Ovary (tissue), 9 donors: ENCODE data around the gene STMN1. TPM values are rescaled to one million over a fixed set of nuclear protein-coding genes. Genes with fewer than 3 reads are reported as not detected.
"Not testable (repeated sequence)": the region's sequence is repeated elsewhere in the genome, so short reads cannot be mapped to it uniquely, and the experiment has no call there.

Experiments
- DNase-seq, 5 donors: peaks; one replicate each; pipeline ENCODE4 v3.0.0-alpha.2; 2019 to 2020
- H3K27ac ChIP-seq, 2 donors: fragments of 200-600 bp; one replicate each; pipeline versions ENCODE4 v1.5.1 to v1.8.0; 2019 to 2022
- H3K27me3 ChIP-seq: fragments of 200-600 bp; one replicate; pipeline ENCODE4 v1.8.0; 2022
- H3K36me3 ChIP-seq: fragments of 200-600 bp; sonication (generic); one replicate; pipeline ENCODE4 v1.5.1; 2019
- H3K4me1 ChIP-seq: one replicate; pipeline ENCODE4 v1.8.1; 2013; ENCODE audit warnings: mild to moderate bottlenecking, moderate library complexity; ENCODE audit not compliant: insufficient read depth
- H3K4me3 ChIP-seq: fragments of 200-600 bp; sonication (generic); one replicate; pipeline ENCODE4 v1.5.1; 2017
- H3K9me3 ChIP-seq, 2 donors: fragments of 200-600 bp in 1 of 2; sonication (generic) in 1 of 2; one replicate each; pipeline versions ENCODE4 v1.5.1 to v1.8.1; 2013 to 2019; ENCODE audit warnings: mild to moderate bottlenecking in 1 of 2, moderate library complexity in 1 of 2
- CTCF ChIP-seq, 3 donors: fragments of 450-650 bp in 2 of 3; fragments of 200-600 bp in 1 of 3; IDR thresholded peaks; one replicate each; pipeline versions ENCODE4 v1.5.1 to v1.8.0; 2016 to 2022; ENCODE audit warnings: antibody characterized with exemption in 3 of 3, mild to moderate bottlenecking in 1 of 3
- EP300 ChIP-seq: sonication (generic); formaldehyde crosslinking; IDR thresholded peaks from one replicate; pipeline ENCODE4 v1.6.1; 2017; ENCODE audit warnings: antibody characterized with exemption
- POLR2A ChIP-seq: fragments of 450-650 bp; IDR thresholded peaks from one replicate; pipeline ENCODE4 v1.6.1; 2017; ENCODE audit warnings: antibody characterized with exemption, mild to moderate bottlenecking, moderate library complexity
- WGBS, 3 donors: extraction: QIAGEN DNeasy Blood & Tissue Kit in 1 of 3; methylation state at CpG; one replicate each; pipeline versions ENCODE4 v1.1.5 to v1.1.7; 2013 to 2017; 5-methylcytosine and 5-hydroxymethylcytosine counted together
- intact Hi-C, 4 donors: fragments of 100-400 bp; cut with DNase I; formaldehyde crosslinking; loops; one replicate each; pipeline versions ENCODE4 v1.11.0 to v1.15.1; 2022 to 2023
- polyA plus RNA-seq, 2 donors: library from polyadenylated mRNA; stranded (reverse); fragments of 200-250 nt in 1 of 2; fragments of 350-450 nt in 1 of 2; fragmentation: Illumina TruSeq in 1 of 2; extraction: RNeasy Lipid Tissue Mini Kit (QIAGEN cat#74804) in 1 of 2; gene quantifications; one replicate each; pipeline ENCODE4 v1.2.3, GENCODE V29; 2013 to 2014
- total RNA-seq, 7 donors: library from RNA; depleted of rRNA in 2 of 7; stranded (reverse); fragments of >200 nt in 2 of 7; fragmentation: NEBNext Ultra II Directional in 3 of 7; extraction: Animal tissue kit (Norgen Biotek cat#: 25700) in 3 of 7; gene quantifications; one replicate each; pipeline versions ENCODE4 v1.1.0 to v1.2.4, GENCODE V29; 2016 to 2023
- donor health status: DM: no; HTN: no; CAD: no; lungs with moderate emphysema.
- donor health status: DM: no; HTN: no; CAD: no.
- donor health status: Bipolar disorder and iron deficiency.
- donor health status: DM: yes; HTN: yes; CAD: no.
- donor health status: DM: no; HTN: no; CAD: no.
- donor health status: DM: yes; HTN: yes; CAD: no.

STMN1 gene
- total and polyA plus RNA-seq, 9 donors: 59.3 to 271 (median 142) TPM

GRCh38 chr1:25948641-25949040 is 42.4 kb upstream of the STMN1 start:
- DNase-seq: no peak
- peaks cover 2% of the 10 kb centered on the region for H3K4me1 ChIP-seq
- no peak overlapping the region for H3K4me3 ChIP-seq
- no peaks in the 10 kb centered on the region for H3K36me3 ChIP-seq
- no peaks in the 10 kb centered on the region for H3K9me3 ChIP-seq
- WGBS, 3 donors: 56 to 75% (median 71%) methylated on average over 4 of the region's 4 CpGs
- no peaks in the 10 kb centered on the region for H3K27me3 ChIP-seq
- intact Hi-C loops: no loop called here
- TF ChIP-seq POLR2A (no peak), CTCF (IDR thresholded peaks at IDR 0.05) (no peak), EP300 (no peak)
- H3K27ac ChIP-seq: no peak overlapping the region

GRCh38 chr1:25947027-25947426 is 40.8 kb upstream of the STMN1 start:
- Histone ChIP-seq H3K4me1 (no peaks in the 10 kb centered on the region), H3K36me3 (no peaks in the 10 kb centered on the region), H3K27ac (no peak overlapping the region), H3K9me3 (no peaks in the 10 kb centered on the region), H3K27me3 (no peaks in the 10 kb centered on the region), H3K4me3 (no peak overlapping the region)
- intact Hi-C loops: no loop called here
- TF ChIP-seq EP300 (no peak), CTCF (IDR thresholded peaks at IDR 0.05) (no peak), POLR2A (no peak)
- WGBS, 3 donors: 85 to 94% (median 93%) methylated on average over 2 of the region's 2 CpGs
- no peak for DNase-seq

- Histone ChIP-seq H3K27ac (no peak overlapping the region), H3K36me3 (no peaks in the 10 kb centered on the region), H3K4me1 (no peaks in the 10 kb centered on the region), H3K4me3 (no peak overlapping the region), H3K9me3 (no peaks in the 10 kb centered on the region), H3K27me3 (no peaks in the 10 kb centered on the region)
- intact Hi-C loops: no loop called here
- DNase-seq: no peak
- 83 to 87% (median 87%) methylated on average over 5 of the region's 5 CpGs for WGBS, 3 donors
- TF ChIP-seq POLR2A (no peak), EP300 (no peak), CTCF (IDR thresholded peaks at IDR 0.05) (no peak)
Observed at GRCh38 chr1:25945761-25946160, 39.5 kb upstream of the STMN1 start.

- H3K27ac ChIP-seq: no peak overlapping the region
- no peak for TF ChIP-seq CTCF (IDR thresholded peaks at IDR 0.05)
- TF ChIP-seq POLR2A: no peak
- no peak for TF ChIP-seq EP300
- no peaks in the 10 kb centered on the region for H3K4me1 ChIP-seq
- intact Hi-C loops: no loop called here
- H3K4me3 ChIP-seq: no peak overlapping the region
- DNase-seq: no peak
- H3K9me3 ChIP-seq: no peaks in the 10 kb centered on the region
- 49 to 62% (median 55%) methylated on average over 3 of the region's 3 CpGs for WGBS, 3 donors
- no peaks in the 10 kb centered on the region for H3K27me3 ChIP-seq
- no peaks in the 10 kb centered on the region for H3K36me3 ChIP-seq
Observed at GRCh38 chr1:25944986-25945385, 38.8 kb upstream of the STMN1 start.

- H3K9me3 ChIP-seq, H3K4me1 ChIP-seq, H3K4me3 ChIP-seq, H3K27ac ChIP-seq, H3K27me3 ChIP-seq, intact Hi-C loops, DNase-seq, H3K36me3 ChIP-seq: not testable (repeated sequence)
- 87 to 95% (median 88%) methylated on average over 5 of the region's 5 CpGs for WGBS, 3 donors
Observed at GRCh38 chr1:25943511-25943910, 37.3 kb upstream of the STMN1 start.
